T-helper 9 cell (primary cell): ENCODE data around the gene RAPGEF6.
"Not testable (repeated sequence)": the region's sequence is repeated elsewhere in the genome, so short reads cannot be mapped to it uniquely, and the experiment has no call there.

Experiments
- DNase-seq: peaks from one replicate; pipeline ENCODE4 v3.0.0-alpha.2; 2020

The RAPGEF6 gene

GRCh38 chr5:131639148-131639547 is 4.1 kb upstream of the RAPGEF6 start:
- DNase-seq = no peak

- DNase-seq = no peak
Observed at GRCh38 chr5:131637694-131638093, 2.7 kb upstream of the RAPGEF6 start.

GRCh38 chr5:131635684-131636572 is 899 bp upstream of the RAPGEF6 start:
- DNase-seq = no peak

- peak; percentile 56 for DNase-seq
Observed at GRCh38 chr5:131634666-131634995, 398 bp downstream of the RAPGEF6 start.

- no peak for DNase-seq
Observed at GRCh38 chr5:131634238-131634637, 791 bp downstream of the RAPGEF6 start.

GRCh38 chr5:131633830-131634229 is 1.2 kb downstream of the RAPGEF6 start:
- DNase-seq = no peak

GRCh38 chr5:131630963-131631350 is 4.1 kb downstream of the RAPGEF6 start:
- no peak for DNase-seq

- no peak for DNase-seq
Observed at GRCh38 chr5:131630208-131630962, 4.6 kb downstream of the RAPGEF6 start.

GRCh38 chr5:131628990-131629389 is 6.0 kb downstream of the RAPGEF6 start:
- DNase-seq = no peak

- no peak for DNase-seq
Observed at GRCh38 chr5:131627207-131627865, 7.7 kb downstream of the RAPGEF6 start.

GRCh38 chr5:131622633-131623032 is 12.4 kb downstream of the RAPGEF6 start:
- DNase-seq = no peak

GRCh38 chr5:131621164-131621563 is 13.9 kb downstream of the RAPGEF6 start:
- not testable (repeated sequence) for DNase-seq

GRCh38 chr5:131619102-131619501 is 15.9 kb downstream of the RAPGEF6 start:
- DNase-seq = no peak

- DNase-seq = no peak
Observed at GRCh38 chr5:131617140-131617822, 17.7 kb downstream of the RAPGEF6 start.

GRCh38 chr5:131615957-131616356 is 19.1 kb downstream of the RAPGEF6 start:
- DNase-seq = no peak

GRCh38 chr5:131613423-131613822 is 21.6 kb downstream of the RAPGEF6 start:
- no peak for DNase-seq

GRCh38 chr5:131611064-131611381 is 24.0 kb downstream of the RAPGEF6 start:
- no peak for DNase-seq

- no peak for DNase-seq
Observed at GRCh38 chr5:131610198-131611063, 24.6 kb downstream of the RAPGEF6 start.

- no peak for DNase-seq
Observed at GRCh38 chr5:131609774-131610173, 25.3 kb downstream of the RAPGEF6 start.

GRCh38 chr5:131608597-131608996 is 26.4 kb downstream of the RAPGEF6 start:
- DNase-seq = no peak

GRCh38 chr5:131607903-131608540 is 27.0 kb downstream of the RAPGEF6 start:
- DNase-seq = no peak

GRCh38 chr5:131607418-131607817 is 27.6 kb downstream of the RAPGEF6 start:
- DNase-seq = no peak
